GM21825 (cell line): Measurements from ENCODE around the gene MDM4.
A peak's percentile ranks its signal among the peaks of the same experiment; 100 is the strongest.

ENCODE experiments used
- ATAC-seq: cut with Tn5 transposase; IDR thresholded peaks from one replicate; pipeline ENCODE4 v1.9.1; 2021; ENCODE audit warnings: mild to moderate bottlenecking, moderate library complexity; ENCODE audit not compliant: unreplicated experiment

Gene MDM4

DNA sequence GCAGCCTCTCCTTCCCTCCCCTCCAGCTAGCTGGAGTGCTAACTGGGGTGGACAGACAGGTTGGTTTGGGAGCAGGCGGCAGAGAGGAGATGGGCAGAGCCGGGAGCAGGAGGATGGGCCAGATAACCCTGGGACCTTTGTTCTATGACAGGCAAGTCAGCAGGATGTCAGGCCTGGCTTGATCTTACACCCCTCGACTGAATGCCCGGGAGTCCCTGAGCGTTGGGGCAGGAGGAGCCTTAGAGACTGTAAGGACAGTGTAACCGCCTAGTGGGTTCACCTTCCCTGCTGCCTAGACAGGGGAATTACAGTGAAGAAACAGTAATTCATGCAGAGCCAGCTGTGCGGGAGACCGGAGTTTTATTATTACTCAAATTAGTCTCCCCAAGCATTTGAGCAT is 60.2 kb downstream of the MDM4 start:
- ATAC-seq, result no peak

GRCh38 chr1:204577794-204578478 is 61.7 kb downstream of the MDM4 start:
- ATAC-seq, result no peak

DNA sequence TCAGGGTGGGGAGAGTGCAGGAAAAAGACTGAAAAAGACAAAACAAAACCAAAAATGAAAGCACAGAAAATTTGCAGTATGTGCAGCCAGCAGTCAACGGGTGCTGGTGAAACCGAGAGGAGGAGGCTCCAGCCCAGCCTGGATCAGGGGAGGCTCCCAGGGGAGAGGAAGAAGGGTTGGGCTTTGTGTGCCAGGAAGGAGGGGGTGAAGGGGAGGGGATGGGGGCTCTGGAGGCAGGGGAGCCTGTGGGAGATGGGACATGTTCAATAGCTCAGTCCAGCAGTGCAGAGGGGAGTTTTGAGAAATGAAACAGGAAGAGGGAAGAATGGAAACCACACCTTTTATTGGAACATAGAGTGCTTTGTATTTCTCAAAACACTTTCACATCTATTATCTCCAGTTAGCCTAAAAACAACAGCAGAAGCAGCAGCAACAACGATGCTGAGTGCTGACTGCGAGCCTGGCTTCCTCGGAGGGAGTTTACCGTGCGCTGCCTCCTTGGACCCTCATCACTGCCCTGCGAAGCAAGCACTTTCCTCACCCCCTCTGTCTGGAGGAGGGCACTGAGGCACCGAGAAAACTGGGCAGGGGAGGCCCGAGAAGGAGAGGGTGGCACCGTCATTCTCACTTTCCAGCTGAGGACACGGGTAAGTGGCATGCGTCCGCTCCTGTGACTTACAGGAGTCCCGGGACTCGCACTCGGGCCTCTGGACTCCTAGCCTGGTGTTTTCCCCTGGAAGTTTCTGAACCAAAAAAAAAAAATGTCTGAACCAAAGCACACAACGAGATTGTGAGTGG is 62.9 kb downstream of the MDM4 start:
- peak; percentile 66 for ATAC-seq

DNA sequence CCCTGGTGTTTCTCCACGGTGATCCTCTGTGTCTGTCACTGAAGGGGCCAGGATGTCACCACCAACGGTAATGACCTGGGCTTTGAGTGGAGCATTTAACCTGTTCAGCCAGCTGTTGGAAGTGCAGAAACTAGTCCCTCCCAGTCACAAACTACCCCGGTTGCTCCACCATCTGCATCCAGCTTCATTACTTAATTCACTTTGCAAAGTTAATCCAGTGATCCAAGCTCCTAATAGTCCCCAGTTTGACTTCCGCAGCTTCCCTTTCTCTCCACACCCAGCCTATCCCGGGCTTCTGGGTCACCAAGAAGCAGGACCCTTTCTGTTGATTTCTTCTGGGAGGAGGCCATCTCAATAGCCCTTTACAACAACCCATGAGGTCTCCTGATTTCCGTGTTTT is 63.5 kb downstream of the MDM4 start:
- ATAC-seq, result no peak

DNA sequence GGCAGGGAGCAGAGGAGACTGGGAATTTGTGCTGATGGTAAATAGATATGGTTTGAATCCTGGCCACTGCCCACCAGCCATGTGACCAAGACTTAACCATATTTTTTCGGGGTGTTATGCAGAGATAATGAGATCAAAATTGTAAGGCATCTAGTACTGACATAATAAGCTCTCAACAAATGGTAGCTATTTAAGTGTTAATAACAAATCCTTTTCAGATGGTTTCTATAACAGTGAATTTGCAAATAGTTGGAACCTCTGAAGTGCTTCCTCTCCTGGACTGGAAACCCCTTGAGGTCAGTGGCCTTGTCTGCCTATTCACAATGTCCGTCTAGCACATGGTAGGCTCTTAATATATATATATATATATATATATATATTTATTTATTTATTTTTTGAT is 64.7 kb downstream of the MDM4 start:
- no peak for ATAC-seq

DNA sequence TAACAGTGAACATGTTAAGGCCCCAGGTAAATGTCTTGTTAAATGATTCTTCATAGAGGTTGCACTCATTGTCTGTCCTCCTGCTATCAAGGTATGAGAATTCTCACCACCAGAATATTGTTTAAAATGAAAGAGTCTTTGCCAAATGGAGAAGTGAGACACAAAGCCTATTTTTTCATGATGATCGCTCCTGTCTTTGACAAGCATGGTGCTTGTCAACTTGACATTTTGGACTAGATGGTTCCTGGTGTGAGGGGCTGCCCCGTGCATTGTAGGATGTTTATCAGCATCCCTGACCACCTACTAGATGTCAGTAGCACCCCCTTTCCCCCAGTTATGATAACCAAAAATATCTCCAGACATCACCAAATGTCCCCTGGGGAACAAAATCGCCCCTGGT is 65.6 kb downstream of the MDM4 start:
- no peak for ATAC-seq

GRCh38 chr1:204583909-204584632 is 67.9 kb downstream of the MDM4 start:
- no peak for ATAC-seq

DNA sequence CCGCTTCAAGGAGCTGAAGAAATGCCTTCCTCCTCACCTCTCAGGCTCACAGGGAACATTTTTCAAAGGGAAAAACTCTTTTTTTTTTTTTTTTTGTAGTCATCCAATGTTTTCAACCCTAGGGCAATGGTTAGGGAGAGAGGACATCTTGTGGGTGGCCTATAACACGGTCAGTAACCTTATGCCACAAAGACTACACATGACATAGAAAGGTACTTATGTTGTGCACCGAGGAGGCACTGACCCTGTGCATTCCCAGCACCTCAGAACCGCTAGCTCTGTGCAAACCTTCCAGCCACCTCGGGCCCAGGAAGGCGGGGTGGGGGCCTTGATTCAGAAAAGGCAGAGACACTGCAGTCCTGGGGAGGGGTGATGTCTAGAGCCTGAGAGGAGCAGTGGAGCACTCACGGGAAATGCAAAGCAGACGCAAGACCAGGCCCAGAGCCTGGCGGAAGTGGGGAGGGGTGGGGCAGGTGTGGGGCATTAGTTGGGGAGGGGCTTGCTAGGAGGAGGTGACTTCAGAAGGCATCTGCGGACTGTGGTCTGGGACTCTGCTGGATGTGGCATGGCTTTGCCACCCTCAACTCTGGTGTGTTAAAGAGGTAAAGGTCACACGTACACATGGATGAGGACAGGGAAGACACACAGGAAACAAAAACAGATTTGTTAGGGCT is 68.6 kb downstream of the MDM4 start:
- no peak for ATAC-seq

- ATAC-seq, result no peak
Measured at GRCh38 chr1:204587621-204588020, 71.4 kb downstream of the MDM4 start.

DNA sequence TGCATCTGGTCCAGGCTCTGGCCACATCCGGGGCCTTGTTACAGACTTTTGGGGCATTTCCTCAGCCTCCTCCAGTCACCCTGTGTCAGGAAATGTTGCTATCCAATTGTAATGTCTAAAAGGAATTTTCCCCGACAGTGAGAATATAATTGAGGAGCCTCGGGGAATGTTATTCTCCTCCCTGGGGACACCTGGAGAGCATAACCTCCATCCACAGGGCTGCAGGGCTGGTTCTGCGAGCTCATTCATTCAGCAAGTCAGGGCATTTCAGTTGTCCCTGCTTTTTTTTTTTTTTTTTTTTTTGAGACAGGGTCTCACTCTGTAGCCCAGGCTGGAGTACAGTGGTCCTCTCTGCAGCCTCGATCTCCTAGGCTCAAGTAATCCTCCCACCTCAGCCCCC is 72.6 kb downstream of the MDM4 start:
- no peak for ATAC-seq

DNA sequence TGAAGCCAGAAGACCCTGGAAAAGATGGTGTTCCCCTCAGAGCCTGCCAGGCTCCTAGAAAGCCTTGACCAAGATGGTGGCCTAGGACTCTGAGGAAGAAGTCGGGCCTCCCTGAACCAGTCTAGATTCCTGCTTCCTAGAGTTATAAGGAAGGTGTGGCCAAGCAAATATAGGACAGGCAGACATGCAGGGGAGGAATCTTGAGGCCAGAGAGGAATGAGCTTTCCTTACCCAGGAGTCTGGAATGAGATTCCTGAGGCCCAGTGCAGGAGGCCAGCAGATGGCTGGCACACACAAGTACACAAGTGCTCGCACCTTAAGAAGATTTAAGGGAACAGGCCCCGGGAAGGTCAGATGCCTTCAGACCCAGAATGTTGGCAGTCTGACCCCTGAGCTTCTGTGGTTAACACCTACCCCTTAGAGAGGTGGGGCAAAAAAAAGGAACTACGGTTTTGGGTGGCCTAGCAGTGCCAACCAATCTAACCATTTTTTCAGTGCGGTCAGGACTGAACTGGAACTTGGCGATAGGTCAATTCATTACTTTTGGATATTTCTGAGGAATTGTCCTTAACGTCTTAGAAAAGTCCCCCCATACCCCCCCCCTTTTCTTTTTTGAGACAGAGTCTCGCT is 73.3 kb downstream of the MDM4 start:
- no peak for ATAC-seq

- ATAC-seq, result no peak
Measured at GRCh38 chr1:204591473-204592090, 75.4 kb downstream of the MDM4 start.

DNA sequence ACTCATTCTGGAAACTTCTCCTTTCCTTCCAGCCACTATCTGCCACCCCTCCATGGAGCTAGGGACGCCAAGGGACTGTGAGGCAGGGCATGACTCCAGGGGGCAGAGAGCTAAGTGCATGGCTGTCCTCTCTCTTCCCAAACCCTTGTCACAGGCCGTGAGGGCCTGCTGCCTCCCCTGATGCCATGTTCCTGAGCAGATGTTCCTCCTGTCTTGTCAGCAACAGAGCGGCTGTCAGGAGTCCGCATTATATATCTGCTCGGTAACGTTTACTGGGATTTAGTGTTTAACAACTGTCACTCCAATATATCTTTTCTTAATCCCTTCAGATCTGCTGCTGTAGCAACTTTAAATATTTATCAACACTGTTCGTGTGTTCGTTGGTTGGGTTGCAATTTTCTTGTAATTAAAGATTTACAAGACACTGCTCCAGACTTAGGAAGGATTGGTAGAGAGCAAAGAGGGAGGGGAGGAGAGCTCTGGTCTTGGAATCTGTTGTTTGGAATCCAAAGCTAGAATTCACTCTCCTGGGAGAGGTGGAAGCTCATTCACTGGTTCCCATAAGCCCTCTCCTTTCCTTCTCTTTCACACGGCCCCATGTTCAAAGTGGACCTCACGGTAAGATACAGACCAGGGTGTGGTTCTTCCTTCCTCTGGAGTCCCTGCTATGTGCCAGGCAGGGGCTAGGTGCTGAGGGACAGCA is 76.2 kb downstream of the MDM4 start:
- no peak for ATAC-seq

GRCh38 chr1:204598319-204598969 is 82.2 kb downstream of the MDM4 start:
- no peak for ATAC-seq

- ATAC-seq, result no peak
Measured at GRCh38 chr1:204599098-204599497, 82.9 kb downstream of the MDM4 start.

- ATAC-seq, result no peak
Measured at GRCh38 chr1:204599596-204599995, 83.4 kb downstream of the MDM4 start.

- no peak for ATAC-seq
Measured at GRCh38 chr1:204600203-204600602, 84.0 kb downstream of the MDM4 start.

DNA sequence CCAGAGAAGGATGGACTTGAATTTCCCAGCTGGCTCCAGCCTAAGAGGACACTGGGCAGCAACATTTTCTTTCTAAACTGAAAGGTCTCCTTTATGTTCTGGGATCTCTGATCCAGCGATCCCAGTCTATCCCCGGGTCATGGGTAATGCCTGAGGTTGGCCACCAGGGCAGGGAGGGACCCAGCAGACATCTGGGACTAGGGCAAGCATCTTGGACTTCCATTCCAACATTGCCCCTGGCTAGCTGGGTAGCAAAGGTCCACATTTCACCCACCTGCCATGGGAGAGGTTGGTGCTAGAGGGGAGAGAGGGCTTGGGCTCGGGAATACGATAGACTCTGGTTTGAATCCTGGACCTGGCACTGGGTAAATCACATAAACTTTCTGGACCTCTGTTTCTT is 84.8 kb downstream of the MDM4 start:
- ATAC-seq, result no peak

DNA sequence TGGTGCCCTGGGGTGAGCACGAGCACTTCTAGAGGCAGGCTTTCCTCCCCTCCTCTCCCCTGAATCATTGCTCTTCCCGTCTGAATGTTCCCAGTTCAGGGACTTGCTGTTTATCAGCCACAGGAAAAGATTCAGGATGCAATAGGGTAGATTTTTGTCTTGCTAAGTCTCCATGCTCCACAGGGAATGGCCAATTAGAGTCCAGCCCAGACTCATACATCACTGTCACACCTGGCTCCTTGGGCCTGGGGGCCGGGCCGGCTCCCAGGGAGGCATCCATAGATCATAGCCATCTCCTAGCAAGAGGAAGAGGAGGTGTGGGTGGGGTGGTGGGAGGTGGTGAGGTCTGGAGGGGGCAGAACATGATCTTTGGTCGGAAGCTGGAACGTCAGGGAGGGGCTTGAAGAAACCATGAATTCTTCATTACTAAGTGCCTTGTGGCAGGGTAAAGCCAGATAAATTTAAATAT is 85.9 kb downstream of the MDM4 start:
- ATAC-seq, result no peak
